Kidney (tissue), 14 donors: ENCODE data around the gene MBOAT1. TPM values are rescaled to one million over a fixed set of nuclear protein-coding genes. Genes with fewer than 3 reads are reported as not detected.

Experiments
- DNase-seq, 5 donors: peaks; one replicate each; pipeline ENCODE4 v3.0.0-alpha.2; 2013 to 2020
- FAIRE-seq: peaks from 2 replicates; lab custom pipeline; 2012; peaks lifted over from hg19 to GRCh38; lab: Jason Lieb, UNC
- H3K27ac ChIP-seq, 2 donors: one replicate each; pipeline ENCODE4 v1.7.0; 2013; ENCODE audit warnings: low read depth in 2 of 2, low read length in 2 of 2, inconsistent platforms in 1 of 2
- H3K27me3 ChIP-seq: one replicate; pipeline ENCODE4 v1.7.1; 2013; ENCODE audit warnings: low read length, inconsistent platforms; ENCODE audit not compliant: control insufficient read depth, insufficient read depth
- H3K36me3 ChIP-seq, 3 donors: one replicate each; pipeline versions ENCODE4 v1.7.0 to v1.7.1; 2013; ENCODE audit warnings: low read length in 3 of 3, control low read depth in 1 of 3, inconsistent platforms in 1 of 3; ENCODE audit not compliant: insufficient read depth in 3 of 3, control insufficient read depth in 2 of 3
- H3K4me1 ChIP-seq, 3 donors: one replicate each; pipeline versions ENCODE4 v1.7.0 to v1.7.1; 2013; ENCODE audit warnings: low read length in 3 of 3, inconsistent platforms in 1 of 3, low read depth in 1 of 3; ENCODE audit not compliant: control insufficient read depth in 2 of 3, insufficient read depth in 2 of 3
- H3K4me3 ChIP-seq, 3 donors: one replicate each; pipeline versions ENCODE4 v1.7.0 to v1.8.1; 2013; ENCODE audit warnings: low read length in 3 of 3, control low read depth in 1 of 3, inconsistent platforms in 1 of 3
- H3K9ac ChIP-seq, 3 donors: one replicate each; pipeline versions ENCODE4 v1.7.0 to v1.7.1; 2013; ENCODE audit warnings: low read length in 3 of 3, control low read depth in 1 of 3, inconsistent platforms in 1 of 3
- H3K9me3 ChIP-seq, 3 donors: one replicate each; pipeline versions ENCODE4 v1.7.0 to v1.7.1; 2013; ENCODE audit warnings: low read length in 3 of 3, control low read depth in 1 of 3, inconsistent platforms in 1 of 3; ENCODE audit not compliant: control insufficient read depth in 2 of 3, insufficient read depth in 1 of 3
- intact Hi-C: fragments of 100-400 bp; cut with DNase I; formaldehyde crosslinking; loops from one replicate; pipeline ENCODE4 v1.11.1; 2022
- polyA plus RNA-seq: library from polyadenylated mRNA; stranded (reverse); fragments of 350-450 nt; fragmentation: Illumina TruSeq; extraction: RNeasy Lipid Tissue Mini Kit (QIAGEN cat#74804); gene quantifications from one replicate; pipeline ENCODE4 v1.2.3, GENCODE V29; 2014; ENCODE audit warnings: low read depth, low replicate concordance; ENCODE audit not compliant: insufficient read depth
- total RNA-seq: library from RNA; stranded (reverse); fragmentation: NEBNext Ultra II Directional; extraction: Animal tissue kit (Norgen Biotek cat#: 25700); gene quantifications from one replicate; pipeline ENCODE4 v1.2.1, GENCODE V29; 2021
- TF ChIP-seq, protein P1 (sequence below): IDR thresholded peaks from 3 replicates; pipeline ENCODE4 v1.5.1; 2012; ENCODE audit warnings: mild to moderate bottlenecking, moderate library complexity, borderline replicate concordance; ENCODE audit not compliant: insufficient read depth; ENCODE audit errors: extremely low read depth
- donor health status: control.
- donor health status: control.
- donor health status: control.
- donor health status: control.
- donor health status: control.
- donor health status: DM: yes; HTN: yes; CAD: no.
- donor health status: Normal renal cell carcinoma (clear cell type).

Gene MBOAT1
- total and polyA plus RNA-seq, 2 donors from 2014 or later, result 1.9 to 15.1 TPM

DNA sequence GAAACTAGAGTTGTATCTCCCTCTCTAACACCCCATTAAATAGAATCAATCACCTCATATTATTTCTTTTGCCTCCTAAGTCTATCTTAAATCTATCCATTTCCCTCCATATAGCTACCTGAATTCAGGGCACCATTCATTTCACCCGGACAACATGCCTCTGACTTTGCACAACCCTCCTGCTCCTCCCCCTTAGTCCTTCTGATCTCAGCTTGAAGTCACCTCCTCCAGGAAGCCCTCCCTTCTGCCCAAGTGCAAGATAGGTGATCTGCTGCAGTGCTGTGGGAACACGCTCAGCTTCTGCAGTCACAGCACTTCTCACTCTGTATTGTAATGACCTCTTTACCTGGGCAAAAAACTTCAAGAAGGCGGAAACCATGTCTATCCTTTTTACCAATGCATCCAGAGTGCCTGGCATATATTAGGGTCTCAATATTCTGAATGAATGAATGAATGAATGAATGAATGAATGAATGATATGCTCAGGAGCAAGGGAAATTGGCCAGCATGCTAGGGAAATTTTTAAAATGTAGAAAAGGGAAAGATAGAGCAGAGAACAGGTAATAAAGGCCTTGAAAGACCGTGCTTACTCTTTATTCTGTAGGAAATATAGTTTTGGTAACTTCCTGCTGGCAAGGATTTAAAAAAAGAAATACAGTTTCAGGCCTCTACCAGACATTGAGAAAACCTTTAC lies 41.7 kb downstream of the MBOAT1 start:
- no peak overlapping the region for H3K4me3 ChIP-seq
- intact Hi-C loops, result no loop called here
- TF ChIP-seq, protein P1, sequence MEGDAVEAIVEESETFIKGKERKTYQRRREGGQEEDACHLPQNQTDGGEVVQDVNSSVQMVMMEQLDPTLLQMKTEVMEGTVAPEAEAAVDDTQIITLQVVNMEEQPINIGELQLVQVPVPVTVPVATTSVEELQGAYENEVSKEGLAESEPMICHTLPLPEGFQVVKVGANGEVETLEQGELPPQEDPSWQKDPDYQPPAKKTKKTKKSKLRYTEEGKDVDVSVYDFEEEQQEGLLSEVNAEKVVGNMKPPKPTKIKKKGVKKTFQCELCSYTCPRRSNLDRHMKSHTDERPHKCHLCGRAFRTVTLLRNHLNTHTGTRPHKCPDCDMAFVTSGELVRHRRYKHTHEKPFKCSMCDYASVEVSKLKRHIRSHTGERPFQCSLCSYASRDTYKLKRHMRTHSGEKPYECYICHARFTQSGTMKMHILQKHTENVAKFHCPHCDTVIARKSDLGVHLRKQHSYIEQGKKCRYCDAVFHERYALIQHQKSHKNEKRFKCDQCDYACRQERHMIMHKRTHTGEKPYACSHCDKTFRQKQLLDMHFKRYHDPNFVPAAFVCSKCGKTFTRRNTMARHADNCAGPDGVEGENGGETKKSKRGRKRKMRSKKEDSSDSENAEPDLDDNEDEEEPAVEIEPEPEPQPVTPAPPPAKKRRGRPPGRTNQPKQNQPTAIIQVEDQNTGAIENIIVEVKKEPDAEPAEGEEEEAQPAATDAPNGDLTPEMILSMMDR, result no peak

DNA sequence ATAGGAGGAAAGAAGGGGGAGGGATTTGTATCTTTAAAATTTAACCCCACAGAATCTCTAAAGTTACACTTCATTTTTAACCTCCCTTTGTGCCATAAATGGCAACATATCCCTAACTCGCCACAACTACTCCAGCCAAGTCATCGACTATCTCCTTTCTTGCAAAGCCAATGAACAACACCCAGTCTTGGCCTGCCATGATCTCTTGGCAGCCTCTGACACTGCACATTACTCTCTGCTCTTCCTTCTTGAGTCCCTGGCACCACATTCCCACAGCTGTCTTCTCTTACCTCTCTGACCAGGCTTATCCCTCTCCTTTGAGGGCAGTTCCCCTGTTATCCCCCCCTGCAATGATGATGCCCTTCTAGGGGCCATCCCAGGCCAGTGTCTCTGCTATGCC lies 42.5 kb downstream of the MBOAT1 start:
- H3K27ac ChIP-seq, result peak overlapping the region in 1 of 2 donors; percentile 27
- no peaks in the 10 kb centered on the region for H3K4me1 ChIP-seq
- no peaks in the 10 kb centered on the region for H3K27me3 ChIP-seq
- no peak overlapping the region for H3K4me3 ChIP-seq
- intact Hi-C loops, result no loop called here
- no peaks in the 10 kb centered on the region for H3K36me3 ChIP-seq
- no peak for DNase-seq
- TF ChIP-seq, protein P1, result no peak
- no peaks in the 10 kb centered on the region for H3K9me3 ChIP-seq
- H3K9ac ChIP-seq, result no peak overlapping the region
- FAIRE-seq, result no peak

More for the DNA sequence above, 41.7 kb downstream of the MBOAT1 start:
- Histone ChIP-seq H3K9me3 (no peaks in the 10 kb centered on the region), H3K27me3 (no peaks in the 10 kb centered on the region), H3K27ac (no peak overlapping the region), H3K4me1 (no peaks in the 10 kb centered on the region), H3K36me3 (no peaks in the 10 kb centered on the region), H3K9ac (no peak overlapping the region)
- FAIRE-seq, result no peak
- DNase-seq, result no peak

DNA sequence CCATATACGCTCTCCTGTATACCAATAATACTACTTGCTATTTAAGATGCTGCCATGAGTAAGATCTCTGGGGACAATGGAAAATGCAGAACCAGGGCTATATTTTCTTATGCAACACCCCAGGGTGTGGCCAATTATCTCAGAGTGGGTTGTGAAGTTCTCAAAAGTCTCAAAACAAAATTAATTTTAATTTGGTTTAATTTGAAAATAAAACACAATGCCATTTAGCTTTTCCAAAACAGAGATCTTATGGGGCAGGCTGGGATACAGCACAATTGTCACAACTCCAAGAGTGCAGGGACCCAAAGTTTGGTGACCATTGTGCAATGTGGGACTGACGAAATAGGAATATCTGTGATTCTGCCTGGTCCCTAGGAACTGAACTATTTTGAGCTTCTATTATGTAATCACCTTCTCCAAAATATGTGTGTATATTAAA lies 43.1 kb downstream of the MBOAT1 start:
- H3K4me3 ChIP-seq, result no peak overlapping the region
- H3K27me3 ChIP-seq, result no peaks in the 10 kb centered on the region
- FAIRE-seq (no peak), DNase-seq (no peak)
- H3K4me1 ChIP-seq, result no peaks in the 10 kb centered on the region
- intact Hi-C loops, result no loop called here
- no peak overlapping the region for H3K27ac ChIP-seq
- no peak overlapping the region for H3K9ac ChIP-seq
- no peaks in the 10 kb centered on the region for H3K9me3 ChIP-seq
- TF ChIP-seq, protein P1, result no peak
- no peaks in the 10 kb centered on the region for H3K36me3 ChIP-seq
